ENCODE data around the gene PARVG.

PARVG gene

DNA sequence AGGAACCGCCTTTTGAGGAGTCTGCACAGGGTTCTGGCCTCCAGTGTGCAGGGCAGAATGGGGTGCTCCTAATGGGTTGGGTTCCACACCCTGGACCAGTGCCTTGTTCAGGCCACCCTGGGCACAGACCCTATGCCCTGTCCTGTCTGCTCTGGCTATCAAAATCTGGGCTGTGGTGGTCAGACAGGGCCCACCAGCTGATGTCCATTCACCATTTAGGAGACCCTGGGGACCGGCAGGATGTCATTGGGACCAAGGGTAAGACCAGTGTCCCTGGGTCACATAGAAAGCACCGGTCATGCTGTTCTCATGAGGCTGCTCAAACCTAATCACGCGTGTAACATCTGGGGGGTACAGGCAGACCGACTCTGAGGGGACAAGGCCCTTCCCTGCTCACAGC lies 37.3 kb downstream of the PARVG start:
- FAIRE-seq (no peak), DNase-seq (ENCODE audit: insufficient read length, low spot score) (no peak)

DNA sequence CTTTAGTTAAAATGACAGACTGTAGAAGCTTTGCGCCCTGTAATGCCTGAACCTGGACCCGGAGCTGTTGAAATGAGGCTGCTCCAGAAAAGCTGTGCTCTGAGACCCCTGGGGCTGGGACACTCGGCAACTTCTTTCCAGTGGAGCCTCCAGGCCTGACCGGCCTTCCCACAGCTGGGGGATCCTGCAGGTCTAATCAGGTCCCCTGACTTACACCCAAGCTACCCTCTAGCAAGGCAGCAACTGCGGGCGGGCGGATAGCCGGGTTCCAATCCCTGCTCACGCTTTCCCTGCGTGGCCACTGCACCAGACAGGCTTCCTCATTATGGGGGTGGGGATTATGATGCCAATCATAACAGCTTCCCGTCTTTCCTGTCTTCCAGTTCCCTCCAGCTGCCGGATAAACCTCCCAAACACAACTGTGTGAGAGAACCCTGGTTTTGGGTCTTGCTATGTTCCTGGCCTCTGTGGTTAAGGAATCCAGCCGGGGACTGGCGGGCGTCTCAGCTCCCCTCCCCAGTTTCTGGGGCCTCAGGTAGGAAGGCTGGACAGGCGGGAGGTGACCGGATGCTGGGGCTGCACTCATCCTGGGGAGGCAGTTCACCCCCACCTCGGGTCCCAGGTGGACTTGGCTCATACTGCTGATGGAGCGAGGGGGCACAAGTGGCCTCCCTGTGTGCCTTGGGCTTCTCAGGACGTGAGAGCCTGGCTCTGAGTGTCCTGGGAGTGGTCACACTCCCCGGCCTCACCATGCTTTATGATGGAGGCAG lies 38.6 kb downstream of the PARVG start:
- TF ChIP-seq, protein P1, sequence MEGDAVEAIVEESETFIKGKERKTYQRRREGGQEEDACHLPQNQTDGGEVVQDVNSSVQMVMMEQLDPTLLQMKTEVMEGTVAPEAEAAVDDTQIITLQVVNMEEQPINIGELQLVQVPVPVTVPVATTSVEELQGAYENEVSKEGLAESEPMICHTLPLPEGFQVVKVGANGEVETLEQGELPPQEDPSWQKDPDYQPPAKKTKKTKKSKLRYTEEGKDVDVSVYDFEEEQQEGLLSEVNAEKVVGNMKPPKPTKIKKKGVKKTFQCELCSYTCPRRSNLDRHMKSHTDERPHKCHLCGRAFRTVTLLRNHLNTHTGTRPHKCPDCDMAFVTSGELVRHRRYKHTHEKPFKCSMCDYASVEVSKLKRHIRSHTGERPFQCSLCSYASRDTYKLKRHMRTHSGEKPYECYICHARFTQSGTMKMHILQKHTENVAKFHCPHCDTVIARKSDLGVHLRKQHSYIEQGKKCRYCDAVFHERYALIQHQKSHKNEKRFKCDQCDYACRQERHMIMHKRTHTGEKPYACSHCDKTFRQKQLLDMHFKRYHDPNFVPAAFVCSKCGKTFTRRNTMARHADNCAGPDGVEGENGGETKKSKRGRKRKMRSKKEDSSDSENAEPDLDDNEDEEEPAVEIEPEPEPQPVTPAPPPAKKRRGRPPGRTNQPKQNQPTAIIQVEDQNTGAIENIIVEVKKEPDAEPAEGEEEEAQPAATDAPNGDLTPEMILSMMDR (IDR thresholded peaks at IDR 0.05; ENCODE audit: insufficient read depth, missing control alignments), result no peak
- DNase-seq (ENCODE audit: insufficient read length, low spot score) (no peak), FAIRE-seq (no peak)

More for the DNA sequence above, 37.3 kb downstream of the PARVG start:
- TF ChIP-seq, protein P1 (IDR thresholded peaks at IDR 0.05; ENCODE audit: insufficient read depth, missing control alignments), result no peak

DNA sequence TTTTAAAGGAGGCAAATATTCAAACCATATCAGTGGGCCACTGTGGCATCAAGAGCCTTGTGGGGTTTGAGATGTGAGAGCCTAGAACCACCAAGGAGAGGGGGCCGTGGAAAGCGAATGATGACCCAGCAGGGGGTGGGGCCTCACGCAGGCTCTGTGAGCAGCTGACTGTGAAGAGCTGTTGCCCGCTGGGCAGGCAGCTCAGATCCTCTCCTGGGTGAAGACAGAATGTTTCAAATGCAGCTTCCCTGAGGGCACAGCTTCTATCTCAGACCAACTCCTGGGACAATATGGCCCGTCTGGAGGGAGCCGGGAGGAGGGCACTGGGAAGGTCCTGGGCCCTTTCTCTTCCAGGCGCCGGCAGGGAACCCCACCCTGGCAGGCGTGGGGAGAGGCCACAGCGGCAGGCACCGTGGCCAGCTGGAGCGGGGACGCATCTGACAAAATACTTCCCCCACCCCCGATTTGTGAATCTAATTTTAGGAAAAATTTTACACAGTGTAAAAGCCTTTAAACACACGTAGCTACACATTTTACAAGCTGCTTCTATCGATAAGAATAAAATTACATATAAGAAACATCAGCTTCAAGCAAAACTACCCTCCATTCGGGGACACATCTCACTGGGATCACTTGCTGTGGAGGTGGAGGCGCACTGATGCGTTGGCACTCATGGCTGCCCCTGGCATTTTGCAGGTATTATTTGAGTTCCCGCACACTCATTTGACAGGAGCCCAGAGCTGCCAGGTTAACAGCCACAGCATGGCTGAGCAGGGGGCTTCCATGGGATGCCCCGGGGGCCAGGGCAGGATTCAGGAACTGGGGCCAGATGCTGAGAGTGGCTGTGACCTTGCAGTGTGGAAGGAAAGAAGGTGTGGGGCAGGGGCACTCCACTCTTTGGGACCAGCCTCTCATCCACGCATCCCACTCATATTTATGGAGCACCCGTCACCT lies 40.3 kb downstream of the PARVG start:
- DNase-seq (ENCODE audit: insufficient read length, low spot score) (no peak), FAIRE-seq (no peak)
- TF ChIP-seq, protein P1 (IDR thresholded peaks at IDR 0.05; ENCODE audit: insufficient read depth, missing control alignments), result no peak

- FAIRE-seq (no peak), DNase-seq (ENCODE audit: insufficient read length, low spot score) (no peak)
These were observed 41.2 kb downstream of the PARVG start for GRCh38 chr22:44221710-44222475.

GRCh38 chr22:44224166-44224565 lies 43.4 kb downstream of the PARVG start:
- TF ChIP-seq, protein P1 (IDR thresholded peaks at IDR 0.05; ENCODE audit: insufficient read depth, missing control alignments), result no peak
- no peak for DNase-seq (ENCODE audit: insufficient read length, low spot score)
- FAIRE-seq, result no peak

More at GRCh38 chr22:44221710-44222475, 41.2 kb downstream of the PARVG start:
- TF ChIP-seq, protein P1 (IDR thresholded peaks at IDR 0.05; ENCODE audit: insufficient read depth, missing control alignments), result no peak

- TF ChIP-seq, protein P1 (IDR thresholded peaks at IDR 0.05; ENCODE audit: insufficient read depth, missing control alignments), result no peak
- FAIRE-seq (no peak), DNase-seq (ENCODE audit: insufficient read length, low spot score) (no peak)
These were observed 44.5 kb downstream of the PARVG start for GRCh38 chr22:44225091-44225689.

All from D721Med (cell line).